ENCODE measurements around the gene NUMB. TPM values are rescaled to one million over a fixed set of nuclear protein-coding genes. Genes with fewer than 3 reads are reported as not detected.
A peak's percentile ranks its signal among the peaks of the same experiment; 100 is the strongest.
"Not testable (repeated sequence)": the region's sequence is repeated elsewhere in the genome, so short reads cannot be mapped to it uniquely, and the experiment has no call there.

NUMB gene
- total RNA-seq, 1 experiment from 2014 or later, result 17.8 TPM

- no peak for DNase-seq (ENCODE audit: low read depth)
Measured at GRCh38 chr14:73359445-73359844, 98.9 kb downstream of the NUMB start.

DNA sequence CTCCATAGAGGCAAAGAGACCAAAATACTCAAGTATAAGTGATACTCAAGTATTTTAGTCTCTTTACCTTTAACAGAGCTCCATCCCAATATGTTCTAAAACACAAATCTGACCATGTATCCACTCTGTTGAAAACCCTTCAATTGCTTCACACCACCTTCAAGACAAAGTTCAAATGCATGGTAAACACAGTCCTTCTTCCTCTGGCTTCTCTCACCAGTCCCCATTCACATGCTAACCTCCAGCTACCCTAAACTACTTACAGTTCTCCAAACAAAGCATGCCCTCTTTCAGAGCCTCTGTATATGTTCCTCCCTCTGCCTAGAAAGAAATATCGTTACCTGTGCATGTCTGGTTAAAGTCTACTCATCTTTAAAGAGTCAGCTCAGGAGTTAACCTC is 100.2 kb downstream of the NUMB start:
- no peak for DNase-seq (ENCODE audit: low read depth)

DNA sequence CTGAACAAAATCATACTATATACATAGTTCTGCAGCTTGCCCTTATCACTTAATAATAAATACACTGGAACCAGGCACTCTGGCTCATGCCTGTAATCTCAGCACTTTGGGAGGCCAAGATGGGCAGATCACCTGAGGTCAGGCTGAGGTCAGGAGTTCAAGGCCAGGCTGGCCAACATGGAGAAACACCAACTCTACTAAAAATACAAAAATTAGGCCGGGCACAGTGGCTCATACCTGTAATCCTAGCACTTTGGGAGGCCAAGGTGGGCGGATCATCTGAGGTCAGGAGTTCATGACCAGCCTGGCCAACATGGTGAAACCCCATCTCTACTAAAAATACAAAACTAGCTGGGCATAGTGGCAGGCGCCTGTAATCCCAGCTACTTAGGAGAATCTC is 109.3 kb downstream of the NUMB start:
- DNase-seq (ENCODE audit: low read depth), result not testable (repeated sequence)

DNA sequence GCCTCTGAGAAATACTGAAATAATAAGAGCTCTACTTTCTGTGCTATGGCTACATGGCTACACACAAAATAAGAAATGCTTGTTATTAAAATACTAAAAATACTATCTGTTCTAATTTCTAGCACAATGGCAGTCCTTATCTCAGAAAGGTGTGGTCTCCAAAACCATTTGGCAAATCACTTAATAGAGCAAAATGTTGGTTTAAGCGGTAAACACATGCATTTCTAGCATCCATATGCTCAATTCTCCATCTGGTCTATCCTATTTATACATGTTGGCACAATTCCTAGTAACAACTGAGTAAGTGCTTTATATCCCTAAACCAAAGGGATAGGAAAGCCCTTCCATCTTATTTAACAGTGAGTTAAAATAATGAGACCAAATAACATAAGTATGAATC is 114.0 kb downstream of the NUMB start:
- DNase-seq (ENCODE audit: low read depth), result no peak

DNA sequence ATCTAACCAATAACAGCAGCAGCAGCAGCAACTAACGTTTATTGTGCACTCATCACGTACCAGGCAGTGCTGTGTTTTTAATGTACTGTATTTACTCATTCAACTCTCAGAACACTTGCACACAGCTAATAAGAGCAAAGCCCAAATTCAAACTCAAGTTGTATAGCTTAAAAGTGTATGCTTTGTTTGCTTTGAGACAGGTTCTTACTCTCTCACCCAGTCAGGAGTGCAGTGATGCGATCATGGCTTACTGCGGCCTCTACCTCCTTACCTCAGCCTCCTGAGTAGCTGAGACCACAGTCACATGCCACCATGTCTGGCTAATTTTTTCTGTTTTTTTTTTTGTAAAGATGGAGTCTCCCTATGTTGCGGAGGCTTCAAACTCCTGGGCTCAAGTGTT is 115.7 kb downstream of the NUMB start:
- DNase-seq (ENCODE audit: low read depth), result no peak

DNA sequence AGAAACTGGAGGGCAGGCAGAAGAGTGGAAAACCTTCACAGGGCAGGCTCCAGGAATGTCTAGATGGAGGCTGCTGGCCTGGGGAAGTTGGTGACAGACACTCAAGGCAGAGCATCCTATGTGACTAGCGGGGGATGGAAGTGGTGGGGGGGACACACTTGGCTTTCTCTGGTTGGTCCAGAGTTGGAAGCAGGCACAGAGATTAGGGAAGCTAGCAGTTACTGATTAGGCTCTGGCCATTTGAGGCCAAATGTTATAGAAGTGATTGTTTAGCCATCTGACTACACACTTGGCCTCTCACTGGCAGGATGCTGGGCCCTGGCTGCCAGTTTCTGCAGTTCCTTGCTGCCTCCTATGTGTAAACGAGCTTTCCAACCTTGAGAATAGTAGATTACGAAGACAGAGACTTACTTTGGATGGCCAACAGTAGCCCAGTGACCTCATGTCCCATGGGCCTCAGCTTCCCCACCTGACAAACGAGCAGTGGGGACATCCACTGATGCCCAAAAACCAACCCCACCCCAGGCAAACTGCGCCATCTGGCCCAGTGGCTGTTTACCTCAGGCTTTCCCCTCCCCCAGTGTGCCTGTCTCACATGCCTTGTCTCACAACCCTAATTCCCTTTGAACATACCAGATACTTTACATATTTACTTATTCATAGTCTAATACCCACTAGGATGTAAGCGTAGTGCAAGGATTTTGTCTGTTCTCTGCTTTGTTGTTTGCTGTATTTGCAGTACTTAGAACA is 118.3 kb downstream of the NUMB start:
- no peak for DNase-seq (ENCODE audit: low read depth)

- DNase-seq (ENCODE audit: low read depth), result no peak
Measured at GRCh38 chr14:73339206-73339605, 119.1 kb downstream of the NUMB start.

DNA sequence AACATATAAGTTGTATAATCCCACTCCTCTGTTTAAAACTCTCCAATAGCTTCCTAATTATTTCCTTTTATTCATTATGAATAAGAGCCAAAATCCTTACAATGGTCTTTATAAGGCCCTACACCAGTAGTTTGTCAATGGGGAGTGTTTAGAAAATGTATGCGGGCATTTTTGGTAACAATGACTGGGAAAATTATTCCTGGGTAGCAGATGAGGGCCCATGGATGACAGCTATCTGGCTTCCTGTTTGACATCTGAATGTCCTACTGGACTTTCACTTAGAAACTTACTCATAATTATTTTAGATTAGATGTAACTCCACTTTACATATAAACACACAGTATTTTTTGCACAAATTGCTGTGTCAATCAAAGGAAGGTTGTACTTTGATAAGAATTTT is 119.8 kb downstream of the NUMB start:
- no peak for DNase-seq (ENCODE audit: low read depth)

DNA sequence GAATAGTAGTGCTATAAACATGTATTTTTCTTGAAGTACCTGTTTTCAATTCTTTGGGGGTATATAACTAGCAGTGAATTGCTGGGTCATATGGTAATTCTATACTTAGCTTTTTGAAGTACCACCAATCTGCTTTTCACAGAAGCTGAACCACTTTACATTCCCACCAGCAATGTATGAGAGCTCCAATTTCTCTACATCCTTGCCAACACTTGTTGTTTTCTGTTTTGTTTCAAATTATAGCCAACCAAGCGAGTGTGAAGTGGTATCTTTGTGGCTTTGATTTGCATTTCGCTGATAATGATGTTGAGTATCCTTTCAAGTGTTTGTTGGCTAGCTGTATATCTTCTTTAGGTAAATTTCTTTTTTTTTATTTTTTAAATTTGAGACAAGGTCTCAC is 125.3 kb downstream of the NUMB start:
- DNase-seq (ENCODE audit: low read depth), result no peak

DNA sequence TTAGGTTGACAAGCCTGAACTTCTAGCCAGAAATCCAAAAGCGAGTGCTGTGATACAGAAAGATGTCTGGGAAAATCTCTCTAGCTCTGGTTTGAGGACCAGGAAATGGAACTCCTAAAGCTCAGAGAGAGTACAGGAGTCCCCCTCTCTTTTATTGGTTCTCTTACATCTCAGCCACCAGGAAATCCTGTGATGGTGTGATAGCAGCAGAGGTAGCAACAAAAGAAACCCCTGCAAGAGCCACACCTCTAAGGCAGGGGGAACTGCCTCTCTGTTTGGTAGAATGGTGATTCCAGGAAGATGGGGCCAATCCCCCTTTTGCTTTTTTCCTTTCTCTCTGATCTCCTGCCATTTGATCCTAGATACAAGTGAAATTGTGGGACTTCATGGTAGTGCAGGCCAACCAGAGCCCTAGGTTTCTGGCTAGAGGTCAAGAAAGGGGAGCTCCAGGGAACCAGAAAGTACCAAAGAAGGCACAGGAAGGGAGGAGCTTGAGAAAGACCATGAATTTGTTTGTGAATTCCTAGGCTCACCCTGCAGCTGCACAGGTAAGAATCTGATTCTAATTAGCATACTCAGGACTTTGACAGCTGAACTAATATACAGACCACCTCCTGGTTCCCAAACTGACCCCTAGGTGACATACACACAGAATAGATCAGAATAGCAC is 132.6 kb downstream of the NUMB start:
- DNase-seq (ENCODE audit: low read depth), result no peak

DNA sequence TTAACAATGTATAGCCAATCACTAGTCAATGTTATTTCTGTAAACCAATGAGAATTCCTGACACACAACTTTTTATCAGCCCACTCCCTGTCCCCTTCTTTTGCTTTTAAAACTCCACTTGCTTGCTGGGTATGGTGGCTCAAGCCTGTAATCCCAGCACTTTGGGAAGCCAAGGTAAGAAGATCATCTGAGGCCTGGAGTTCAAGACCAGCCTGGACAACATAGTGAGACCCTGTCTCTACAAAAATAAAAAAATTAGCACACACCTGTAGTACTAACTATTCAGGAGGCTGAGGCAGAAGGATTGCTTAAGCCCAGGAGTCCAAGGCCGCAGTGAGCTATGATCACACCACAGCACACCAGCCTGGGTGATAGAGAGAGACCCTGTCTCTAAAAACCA is 133.3 kb downstream of the NUMB start:
- no peak for DNase-seq (ENCODE audit: low read depth)

DNA sequence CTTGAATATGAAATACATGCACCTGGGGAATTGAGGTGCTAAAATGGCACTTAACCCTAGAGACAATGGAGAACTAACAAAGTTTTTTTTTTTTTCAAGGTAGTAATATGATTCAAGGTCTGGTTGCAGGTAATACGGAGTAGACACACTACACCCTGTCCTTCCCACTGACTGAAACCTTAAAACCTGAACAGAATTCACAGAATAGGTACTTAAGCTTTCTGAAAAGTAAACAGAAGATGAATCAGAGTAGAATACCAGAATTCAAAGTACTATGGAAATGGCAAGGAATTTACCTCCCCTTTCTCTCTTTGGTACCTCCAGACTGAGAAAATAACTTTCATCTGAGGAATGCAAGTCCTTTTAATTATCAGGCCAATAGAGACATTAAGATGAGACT is 133.8 kb downstream of the NUMB start:
- DNase-seq (ENCODE audit: low read depth), result no peak

- DNase-seq (ENCODE audit: low read depth), result no peak
Measured at GRCh38 chr14:73323896-73324399, 134.4 kb downstream of the NUMB start.

DNA sequence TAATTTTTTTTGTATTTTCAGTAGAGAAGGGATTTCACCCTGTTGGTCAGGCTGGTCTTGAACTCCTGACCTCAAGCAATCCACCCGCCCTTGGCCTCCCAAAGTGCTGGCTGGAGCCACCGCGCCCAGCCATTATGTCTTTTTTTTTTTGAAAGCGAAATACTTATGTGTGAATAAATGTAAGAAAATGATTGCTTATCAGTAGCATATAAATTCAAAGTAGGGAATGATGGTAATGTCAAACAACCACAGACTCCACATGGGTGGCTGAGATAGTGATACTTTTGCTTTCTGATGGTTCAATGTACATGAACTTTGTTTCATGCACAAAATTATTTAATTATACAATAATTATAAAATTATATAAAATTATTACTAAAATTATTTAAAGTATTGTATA is 145.2 kb downstream of the NUMB start:
- no peak for DNase-seq (ENCODE audit: low read depth)

GRCh38 chr14:73312687-73313086 is 145.7 kb downstream of the NUMB start:
- no peak for DNase-seq (ENCODE audit: low read depth)

GRCh38 chr14:73311708-73312030 is 146.7 kb downstream of the NUMB start:
- no peak for DNase-seq (ENCODE audit: low read depth)

- DNase-seq (ENCODE audit: low read depth), result not testable (repeated sequence)
Measured at GRCh38 chr14:73309207-73309606, 149.1 kb downstream of the NUMB start.

DNA sequence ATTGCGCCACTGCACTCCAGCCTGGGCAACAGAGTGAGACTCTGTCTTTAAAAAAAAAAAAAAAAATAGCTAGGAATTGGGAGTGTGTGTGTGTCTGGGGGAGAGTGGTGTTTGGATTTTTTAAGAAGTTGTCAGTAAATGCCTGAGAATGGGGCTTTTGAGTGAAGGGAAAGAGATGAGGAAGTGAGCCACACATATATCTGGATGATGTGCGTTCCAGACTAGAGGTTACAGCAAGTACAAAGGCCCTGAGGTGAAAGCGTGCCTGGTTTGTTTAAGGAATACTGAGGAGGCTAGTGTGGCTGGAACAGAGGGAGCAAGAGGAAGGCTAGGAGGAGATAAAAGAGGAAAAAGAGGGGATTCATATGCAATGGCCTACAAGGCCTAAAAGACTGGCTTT is 151.1 kb downstream of the NUMB start:
- DNase-seq (ENCODE audit: low read depth), result no peak

- DNase-seq (ENCODE audit: low read depth), result no peak
Measured at GRCh38 chr14:73305499-73305898, 152.8 kb downstream of the NUMB start.

- peak; percentile 47 for DNase-seq (ENCODE audit: low read depth)
Measured at GRCh38 chr14:73295198-73295796, 163.0 kb downstream of the NUMB start.

GRCh38 chr14:73293782-73294781 is 164.3 kb downstream of the NUMB start:
- no peak for DNase-seq (ENCODE audit: low read depth)

- no peak for DNase-seq (ENCODE audit: low read depth)
Measured at GRCh38 chr14:73290279-73290678, 168.1 kb downstream of the NUMB start.

All from RPMI7951 (cell line).